ENCODE results near the gene SEMA5A. TPM values are rescaled to one million over a fixed set of nuclear protein-coding genes. Genes with fewer than 3 reads are reported as not detected.

The SEMA5A gene
- total RNA-seq, 2 donors from 2014 or later: 3.4 to 40.2 TPM

DNA sequence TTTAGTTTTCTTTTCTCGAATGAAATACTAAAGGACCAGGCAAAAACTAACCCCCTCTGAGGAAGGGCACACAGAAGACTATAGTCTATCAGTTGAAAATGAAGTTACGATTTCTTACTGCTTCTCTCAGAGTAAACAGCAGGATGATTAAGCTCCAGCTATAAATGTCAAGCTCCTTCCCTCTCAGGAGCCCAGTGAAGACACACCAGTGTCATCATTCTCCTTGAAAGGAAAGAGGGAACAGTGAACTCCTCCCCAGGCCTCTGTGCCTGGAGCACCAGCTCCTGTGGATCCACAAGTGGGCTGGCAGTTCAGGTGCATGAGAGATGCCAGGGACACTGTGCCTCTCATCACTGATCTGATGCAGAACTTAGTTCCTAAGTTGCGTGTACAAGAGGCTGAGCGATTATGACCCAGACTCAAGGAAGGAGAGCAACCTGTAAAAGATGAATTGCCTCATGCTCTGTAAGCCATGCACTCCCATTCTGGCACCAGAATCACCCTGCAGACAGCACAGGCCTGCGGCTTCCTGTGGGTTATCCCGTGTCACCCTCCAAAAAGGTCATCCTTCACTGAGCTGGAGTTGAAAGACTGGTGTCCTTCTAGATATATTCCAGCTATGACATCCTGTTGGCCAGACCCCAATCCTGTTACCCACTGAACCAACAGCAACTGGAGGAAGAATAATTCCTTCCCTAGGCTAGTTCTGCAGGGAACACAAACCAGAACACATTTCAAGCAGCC is 394.0 kb downstream of the SEMA5A start:
- no peak overlapping the region for H3K27ac ChIP-seq
- DNase-seq: no peak
- TF ChIP-seq, protein P1, sequence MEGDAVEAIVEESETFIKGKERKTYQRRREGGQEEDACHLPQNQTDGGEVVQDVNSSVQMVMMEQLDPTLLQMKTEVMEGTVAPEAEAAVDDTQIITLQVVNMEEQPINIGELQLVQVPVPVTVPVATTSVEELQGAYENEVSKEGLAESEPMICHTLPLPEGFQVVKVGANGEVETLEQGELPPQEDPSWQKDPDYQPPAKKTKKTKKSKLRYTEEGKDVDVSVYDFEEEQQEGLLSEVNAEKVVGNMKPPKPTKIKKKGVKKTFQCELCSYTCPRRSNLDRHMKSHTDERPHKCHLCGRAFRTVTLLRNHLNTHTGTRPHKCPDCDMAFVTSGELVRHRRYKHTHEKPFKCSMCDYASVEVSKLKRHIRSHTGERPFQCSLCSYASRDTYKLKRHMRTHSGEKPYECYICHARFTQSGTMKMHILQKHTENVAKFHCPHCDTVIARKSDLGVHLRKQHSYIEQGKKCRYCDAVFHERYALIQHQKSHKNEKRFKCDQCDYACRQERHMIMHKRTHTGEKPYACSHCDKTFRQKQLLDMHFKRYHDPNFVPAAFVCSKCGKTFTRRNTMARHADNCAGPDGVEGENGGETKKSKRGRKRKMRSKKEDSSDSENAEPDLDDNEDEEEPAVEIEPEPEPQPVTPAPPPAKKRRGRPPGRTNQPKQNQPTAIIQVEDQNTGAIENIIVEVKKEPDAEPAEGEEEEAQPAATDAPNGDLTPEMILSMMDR (IDR thresholded peaks at IDR 0.05): no peak
- TF ChIP-seq POLR2A (IDR thresholded peaks at IDR 0.05): no peak
- 71 to 85% methylated on average over 6 of the region's 6 CpGs for WGBS, 2 donors
- no peaks in the 10 kb centered on the region for H3K4me1 ChIP-seq
- no peaks in the 10 kb centered on the region for H3K27me3 ChIP-seq
- H3K36me3 ChIP-seq (replicated peaks in 1 of 2; ENCODE audit: insufficient read depth in 1 of 2, low read depth in 2 of 2): no peaks in the 10 kb centered on the region
- ATAC-seq: no peak
- H3K9me3 ChIP-seq: no peaks in the 10 kb centered on the region
- no peak overlapping the region for H3K4me3 ChIP-seq
- intact Hi-C loops (cut with DNase I): no loop called here

DNA sequence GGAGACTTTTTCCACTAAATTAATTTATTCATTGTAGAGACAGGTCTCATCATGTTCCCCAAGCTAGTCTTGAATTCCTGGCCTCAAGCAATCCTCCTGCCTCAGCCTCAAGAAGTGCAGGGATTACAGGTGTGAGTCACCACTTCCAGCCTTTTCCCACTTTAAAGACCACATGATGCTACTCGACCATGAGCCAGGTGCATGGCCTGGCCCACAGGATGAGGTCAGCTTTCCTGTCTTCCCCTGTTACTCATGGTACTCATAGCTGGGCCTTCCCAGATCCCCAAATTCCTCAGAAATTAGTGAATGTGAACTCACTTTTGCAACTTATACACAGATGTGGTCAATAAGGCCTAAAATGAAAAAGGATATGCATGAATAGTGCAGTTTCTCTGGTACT is 395.9 kb downstream of the SEMA5A start:
- DNase-seq (no peak), ATAC-seq (no peak)
- 69 to 86% methylated on average over 1 of the region's 1 CpG for WGBS, 2 donors
- intact Hi-C loops (cut with DNase I): no loop called here
- Histone ChIP-seq H3K4me1 (no peaks in the 10 kb centered on the region), H3K4me3 (no peak overlapping the region), H3K27ac (no peak overlapping the region), H3K9me3 (no peaks in the 10 kb centered on the region), H3K27me3 (no peaks in the 10 kb centered on the region), H3K36me3 (replicated peaks in 1 of 2; ENCODE audit: insufficient read depth in 1 of 2, low read depth in 2 of 2) (no peaks in the 10 kb centered on the region)
- TF ChIP-seq POLR2A (IDR thresholded peaks at IDR 0.05): no peak
- TF ChIP-seq, protein P1 (IDR thresholded peaks at IDR 0.05): no peak

DNA sequence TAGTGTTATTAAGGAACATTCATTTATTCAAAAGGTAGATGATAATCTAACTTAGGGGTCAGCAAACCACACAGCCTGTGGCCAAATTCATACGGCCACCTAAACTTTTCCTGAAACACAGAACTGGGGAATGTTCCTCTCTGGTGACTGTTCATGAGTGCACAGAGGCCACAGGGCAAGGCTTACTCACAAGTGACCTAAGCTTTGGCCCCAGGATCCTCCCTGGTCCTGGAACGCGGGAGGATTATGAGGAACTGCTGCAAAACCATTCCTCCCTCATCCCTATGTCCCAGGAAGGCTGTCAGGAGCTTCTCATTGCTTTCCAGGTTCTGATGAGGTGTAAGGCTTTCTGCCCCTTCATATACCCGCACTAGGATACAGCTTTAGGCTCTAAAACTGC is 397.6 kb downstream of the SEMA5A start:
- H3K9me3 ChIP-seq: no peaks in the 10 kb centered on the region
- no peaks in the 10 kb centered on the region for H3K36me3 ChIP-seq (replicated peaks in 1 of 2; ENCODE audit: insufficient read depth in 1 of 2, low read depth in 2 of 2)
- no peak overlapping the region for H3K4me3 ChIP-seq
- no peak for ATAC-seq
- H3K4me1 ChIP-seq: no peaks in the 10 kb centered on the region
- no peak overlapping the region for H3K27ac ChIP-seq
- DNase-seq: no peak
- WGBS, 2 donors: 84 to 92% methylated on average over 4 of the region's 4 CpGs
- intact Hi-C loops (cut with DNase I): no loop called here
- TF ChIP-seq POLR2A (IDR thresholded peaks at IDR 0.05): no peak
- TF ChIP-seq, protein P1 (IDR thresholded peaks at IDR 0.05): no peak
- H3K27me3 ChIP-seq: no peaks in the 10 kb centered on the region

DNA sequence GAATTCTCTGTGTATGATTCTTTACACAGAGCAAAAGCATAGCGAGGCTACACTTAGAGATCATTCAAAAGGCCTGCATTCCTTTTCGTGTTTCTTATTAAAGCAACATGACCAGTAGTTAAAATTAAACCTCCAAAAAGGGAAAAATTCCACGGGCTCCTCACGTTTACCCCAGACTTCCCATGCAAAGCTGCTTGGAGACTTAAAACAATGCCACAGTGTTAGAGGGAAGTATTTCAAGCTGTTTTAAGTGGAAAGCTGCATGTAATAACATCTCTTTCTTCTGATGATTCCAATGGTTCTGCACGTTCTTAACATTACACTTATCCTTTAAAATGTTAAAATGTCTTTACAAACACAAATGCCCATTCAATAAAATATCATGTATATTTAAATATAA is 405.2 kb downstream of the SEMA5A start:
- WGBS, 2 donors: 58 to 67% methylated on average over 5 of the region's 5 CpGs
- intact Hi-C loops (cut with DNase I): no loop called here
- no peak overlapping the region for H3K4me3 ChIP-seq
- no peaks in the 10 kb centered on the region for H3K9me3 ChIP-seq
- no peak for DNase-seq
- no peak for ATAC-seq
- TF ChIP-seq, protein P1 (IDR thresholded peaks at IDR 0.05): no peak
- no peak for TF ChIP-seq POLR2A (IDR thresholded peaks at IDR 0.05)
- H3K36me3 ChIP-seq (replicated peaks in 1 of 2; ENCODE audit: insufficient read depth in 1 of 2, low read depth in 2 of 2): peaks cover 0 to 2% of the 10 kb centered on the region in 2 donors
- H3K27ac ChIP-seq: no peak overlapping the region
- no peaks in the 10 kb centered on the region for H3K27me3 ChIP-seq
- H3K4me1 ChIP-seq: no peaks in the 10 kb centered on the region

DNA sequence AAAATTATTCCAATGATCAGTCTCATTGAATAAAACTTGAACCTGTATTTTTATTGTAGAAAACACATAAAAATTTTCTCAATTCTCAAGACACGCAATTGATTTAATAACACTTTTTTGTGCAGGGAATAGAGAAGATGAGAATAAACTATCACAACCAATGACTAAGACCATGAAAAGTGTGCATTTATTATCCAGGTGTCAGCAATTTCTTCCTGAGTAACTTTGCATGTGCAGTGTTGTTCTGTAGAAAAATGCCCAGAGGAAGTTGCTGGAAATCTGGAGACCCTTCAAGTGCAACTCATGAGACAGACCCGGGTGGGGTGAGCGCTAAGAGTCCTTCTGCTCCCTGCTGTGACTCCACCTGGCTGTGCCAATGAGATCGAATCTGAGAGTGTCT is 405.7 kb downstream of the SEMA5A start:
- Histone ChIP-seq H3K9me3 (no peaks in the 10 kb centered on the region), H3K4me3 (no peak overlapping the region), H3K27ac (no peak overlapping the region), H3K4me1 (no peaks in the 10 kb centered on the region), H3K27me3 (no peaks in the 10 kb centered on the region), H3K36me3 (replicated peaks in 1 of 2; ENCODE audit: insufficient read depth in 1 of 2, low read depth in 2 of 2) (peaks cover 0 to 2% of the 10 kb centered on the region in 2 donors)
- intact Hi-C loops (cut with DNase I): no loop called here
- no peak for DNase-seq
- whole genome bisulfite sequencing, 2 donors: 69 to 81% methylated on average over 4 of the region's 4 CpGs
- ATAC-seq: no peak
- TF ChIP-seq, protein P1 (IDR thresholded peaks at IDR 0.05): no peak
- TF ChIP-seq POLR2A (IDR thresholded peaks at IDR 0.05): no peak
